ENCODE data around the gene ARHGEF7.

Gene ARHGEF7

GRCh38 chr13:111265006-111265700 is 150.0 kb downstream of the ARHGEF7 start:
- no peaks in the 10 kb centered on the region for H3K9me3 ChIP-seq (ENCODE audit: insufficient read depth, low read length)
- H2AFZ ChIP-seq (ENCODE audit: low read depth, low read length): no peak overlapping the region
- H4K20me1 ChIP-seq (ENCODE audit: insufficient read depth, low read length): peaks cover 26% of the 10 kb centered on the region; the same call in 1 of the 2 replicates
- H3K36me3 ChIP-seq (replicated peaks; ENCODE audit: low read depth, low read length): peaks cover 20% of the 10 kb centered on the region
- no peaks in the 10 kb centered on the region for H3K79me2 ChIP-seq (ENCODE audit: low read length)
- H3K4me2 ChIP-seq (ENCODE audit: low read length): no peak overlapping the region
- no peak overlapping the region for H3K9ac ChIP-seq (ENCODE audit: low read length)
- H3K4me3 ChIP-seq (ENCODE audit: low read length): no peak overlapping the region
- no peak for TF ChIP-seq CTCF (IDR thresholded peaks at IDR 0.05; ENCODE audit: low read depth, low read length)
- no peak for TF ChIP-seq EZH2phosphoT487 (IDR thresholded peaks at IDR 0.05; ENCODE audit: low read depth)
- H3K27me3 ChIP-seq (ENCODE audit: low read depth, low read length): no peaks in the 10 kb centered on the region
- H3K4me1 ChIP-seq (ENCODE audit: low read length): no peaks in the 10 kb centered on the region
- H3K27ac ChIP-seq (ENCODE audit: low read length): no peak overlapping the region

- no peak overlapping the region for H3K4me3 ChIP-seq (ENCODE audit: low read length)
- no peak overlapping the region for H3K9ac ChIP-seq (ENCODE audit: low read length)
- peaks cover 27% of the 10 kb centered on the region; the same call in 1 of the 2 replicates for H4K20me1 ChIP-seq (ENCODE audit: insufficient read depth, low read length)
- H3K4me2 ChIP-seq (ENCODE audit: low read length): no peak overlapping the region
- H3K27ac ChIP-seq (ENCODE audit: low read length): no peak overlapping the region
- H3K4me1 ChIP-seq (ENCODE audit: low read length): no peaks in the 10 kb centered on the region
- TF ChIP-seq CTCF (IDR thresholded peaks at IDR 0.05; ENCODE audit: low read depth, low read length) (no peak), EZH2phosphoT487 (IDR thresholded peaks at IDR 0.05; ENCODE audit: low read depth) (no peak)
- H3K36me3 ChIP-seq (replicated peaks; ENCODE audit: low read depth, low read length): peaks cover 20% of the 10 kb centered on the region
- no peaks in the 10 kb centered on the region for H3K9me3 ChIP-seq (ENCODE audit: insufficient read depth, low read length)
- no peaks in the 10 kb centered on the region for H3K27me3 ChIP-seq (ENCODE audit: low read depth, low read length)
- H3K79me2 ChIP-seq (ENCODE audit: low read length): no peaks in the 10 kb centered on the region
- no peak overlapping the region for H2AFZ ChIP-seq (ENCODE audit: low read depth, low read length)
Measured at GRCh38 chr13:111265701-111266035, 150.6 kb downstream of the ARHGEF7 start.

GRCh38 chr13:111267205-111267604 is 152.1 kb downstream of the ARHGEF7 start:
- TF ChIP-seq CTCF (IDR thresholded peaks at IDR 0.05; ENCODE audit: low read depth, low read length): no peak
- no peak for TF ChIP-seq EZH2phosphoT487 (IDR thresholded peaks at IDR 0.05; ENCODE audit: low read depth)
- Histone ChIP-seq H3K79me2 (ENCODE audit: low read length) (no peaks in the 10 kb centered on the region), H3K36me3 (replicated peaks; ENCODE audit: low read depth, low read length) (peaks cover 20% of the 10 kb centered on the region), H3K27ac (ENCODE audit: low read length) (no peak overlapping the region), H3K4me3 (ENCODE audit: low read length) (no peak overlapping the region), H3K27me3 (ENCODE audit: low read depth, low read length) (no peaks in the 10 kb centered on the region), H4K20me1 (ENCODE audit: insufficient read depth, low read length) (peaks cover 35% of the 10 kb centered on the region; the same call in 1 of the 2 replicates), H3K9me3 (ENCODE audit: insufficient read depth, low read length) (no peaks in the 10 kb centered on the region), H3K9ac (ENCODE audit: low read length) (no peak overlapping the region), H2AFZ (ENCODE audit: low read depth, low read length) (no peak overlapping the region), H3K4me2 (ENCODE audit: low read length) (no peak overlapping the region), H3K4me1 (ENCODE audit: low read length) (no peaks in the 10 kb centered on the region)

- Histone ChIP-seq H3K4me3 (ENCODE audit: low read length) (no peak overlapping the region), H3K9me3 (ENCODE audit: insufficient read depth, low read length) (no peaks in the 10 kb centered on the region), H3K4me1 (ENCODE audit: low read length) (no peaks in the 10 kb centered on the region), H2AFZ (ENCODE audit: low read depth, low read length) (no peak overlapping the region), H3K36me3 (replicated peaks; ENCODE audit: low read depth, low read length) (peaks cover 20% of the 10 kb centered on the region), H3K27ac (ENCODE audit: low read length) (no peak overlapping the region), H3K4me2 (ENCODE audit: low read length) (no peak overlapping the region), H3K27me3 (ENCODE audit: low read depth, low read length) (no peaks in the 10 kb centered on the region), H3K9ac (ENCODE audit: low read length) (no peak overlapping the region), H4K20me1 (ENCODE audit: insufficient read depth, low read length) (peaks cover 32% of the 10 kb centered on the region; the same call in 1 of the 2 replicates), H3K79me2 (ENCODE audit: low read length) (no peaks in the 10 kb centered on the region)
- TF ChIP-seq CTCF (IDR thresholded peaks at IDR 0.05; ENCODE audit: low read depth, low read length): no peak
- no peak for TF ChIP-seq EZH2phosphoT487 (IDR thresholded peaks at IDR 0.05; ENCODE audit: low read depth)
Measured at GRCh38 chr13:111267784-111268183, 152.7 kb downstream of the ARHGEF7 start.

Data from OCI-LY3 (cell line).